Lower lobe of right lung (tissue), 2 donors: ENCODE results near the gene SORCS2. TPM values are rescaled to one million over a fixed set of nuclear protein-coding genes. Genes with fewer than 3 reads are reported as not detected.

ENCODE experiments used
- ATAC-seq, 2 donors: fragments of 200-7000 bp; cut with Tn5 transposase; one replicate each; pipeline ENCODE4 v1.9.1; 2020 to 2022; ENCODE audit warnings: mild to moderate bottlenecking in 2 of 2, moderate library complexity in 2 of 2
- DNase-seq: peaks from one replicate; pipeline ENCODE4 v3.0.0-alpha.2; 2020
- H3K27ac ChIP-seq: fragments of 200-600 bp; one replicate; pipeline ENCODE4 v1.8.0; 2022
- H3K27me3 ChIP-seq: fragments of 200-600 bp; one replicate; pipeline ENCODE4 v1.8.0; 2022; ENCODE audit warnings: low read depth
- H3K36me3 ChIP-seq: fragments of 200-600 bp; one replicate; pipeline ENCODE4 v1.8.0; 2022; ENCODE audit warnings: mild to moderate bottlenecking
- H3K4me1 ChIP-seq: fragments of 200-600 bp; one replicate; pipeline ENCODE4 v1.8.0; 2022
- H3K4me3 ChIP-seq: fragments of 200-600 bp; one replicate; pipeline ENCODE4 v1.8.0; 2022; ENCODE audit warnings: mild to moderate bottlenecking
- H3K9me3 ChIP-seq: fragments of 200-600 bp; one replicate; pipeline ENCODE4 v1.8.0; 2022
- intact Hi-C: fragments of 100-400 bp; cut with DNase I; formaldehyde crosslinking; loops from one replicate; pipeline ENCODE4 v1.11.0; 2022
- total RNA-seq: library from RNA; stranded (reverse); fragmentation: NEBNext Ultra II Directional; extraction: Animal tissue kit (Norgen Biotek cat#: 25700); gene quantifications from one replicate; pipeline ENCODE4 v1.2.1, GENCODE V29; 2021
- TF ChIP-seq, protein P1 (sequence below): fragments of 200-600 bp; IDR thresholded peaks from one replicate; pipeline ENCODE4 v1.8.0; 2022; ENCODE audit warnings: antibody characterized with exemption, mild to moderate bottlenecking
- donor health status: DM: no; HTN: yes; CAD: no; lungs with severe emphysema.

The SORCS2 gene
- total RNA-seq, 1 donor from 2014 or later, result 5.8 TPM

DNA sequence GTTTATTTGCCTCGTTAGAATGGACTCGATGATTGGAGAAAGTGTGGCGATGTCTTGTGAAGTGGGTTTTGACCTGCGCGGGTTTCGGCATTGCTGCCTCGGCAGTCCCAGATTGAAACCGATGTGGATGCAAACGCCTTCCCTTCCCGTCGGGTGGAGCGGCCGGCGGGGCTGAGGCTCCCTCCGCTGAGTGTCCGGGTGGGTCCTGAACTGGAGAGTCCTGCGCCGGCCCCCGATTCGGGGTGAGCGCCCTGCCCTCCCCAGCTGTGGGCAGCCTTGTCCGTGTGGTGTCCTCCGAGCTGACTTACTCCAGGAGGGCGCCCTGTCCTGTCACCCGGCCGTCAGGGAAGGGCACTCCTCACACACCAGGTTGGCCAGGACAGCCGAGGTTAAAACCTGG lies 317.7 kb downstream of the SORCS2 start:
- intact Hi-C loops, result no loop called here
- DNase-seq, result no peak
- no peaks in the 10 kb centered on the region for H3K9me3 ChIP-seq
- H3K27ac ChIP-seq, result no peak overlapping the region
- TF ChIP-seq, protein P1, sequence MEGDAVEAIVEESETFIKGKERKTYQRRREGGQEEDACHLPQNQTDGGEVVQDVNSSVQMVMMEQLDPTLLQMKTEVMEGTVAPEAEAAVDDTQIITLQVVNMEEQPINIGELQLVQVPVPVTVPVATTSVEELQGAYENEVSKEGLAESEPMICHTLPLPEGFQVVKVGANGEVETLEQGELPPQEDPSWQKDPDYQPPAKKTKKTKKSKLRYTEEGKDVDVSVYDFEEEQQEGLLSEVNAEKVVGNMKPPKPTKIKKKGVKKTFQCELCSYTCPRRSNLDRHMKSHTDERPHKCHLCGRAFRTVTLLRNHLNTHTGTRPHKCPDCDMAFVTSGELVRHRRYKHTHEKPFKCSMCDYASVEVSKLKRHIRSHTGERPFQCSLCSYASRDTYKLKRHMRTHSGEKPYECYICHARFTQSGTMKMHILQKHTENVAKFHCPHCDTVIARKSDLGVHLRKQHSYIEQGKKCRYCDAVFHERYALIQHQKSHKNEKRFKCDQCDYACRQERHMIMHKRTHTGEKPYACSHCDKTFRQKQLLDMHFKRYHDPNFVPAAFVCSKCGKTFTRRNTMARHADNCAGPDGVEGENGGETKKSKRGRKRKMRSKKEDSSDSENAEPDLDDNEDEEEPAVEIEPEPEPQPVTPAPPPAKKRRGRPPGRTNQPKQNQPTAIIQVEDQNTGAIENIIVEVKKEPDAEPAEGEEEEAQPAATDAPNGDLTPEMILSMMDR, result no peak
- peaks cover 11% of the 10 kb centered on the region for H3K27me3 ChIP-seq
- no peak for ATAC-seq
- H3K36me3 ChIP-seq, result no peaks in the 10 kb centered on the region
- no peak overlapping the region for H3K4me3 ChIP-seq
- no peaks in the 10 kb centered on the region for H3K4me1 ChIP-seq

DNA sequence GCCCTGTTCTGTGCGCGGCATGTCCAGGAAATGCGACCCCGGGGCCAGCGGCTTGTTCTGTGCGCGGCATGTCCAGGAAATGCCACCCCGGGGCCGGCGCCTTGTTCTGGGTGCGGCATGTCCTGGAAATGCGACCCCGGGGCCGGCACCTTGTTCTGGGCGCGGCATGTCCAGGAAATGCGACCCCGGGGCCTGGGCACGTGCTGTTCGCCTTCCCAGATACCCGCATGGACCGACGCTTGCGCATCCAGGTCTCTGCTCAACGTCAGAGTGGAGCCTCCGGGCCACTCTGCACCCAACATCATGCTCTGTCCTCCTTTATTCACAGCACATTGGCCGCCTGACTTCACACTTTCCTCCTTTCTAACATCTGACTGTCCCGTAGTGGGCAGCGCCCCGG lies 318.2 kb downstream of the SORCS2 start:
- TF ChIP-seq, protein P1, result no peak
- no peak overlapping the region for H3K27ac ChIP-seq
- ATAC-seq, result no peak
- intact Hi-C loops, result no loop called here
- no peaks in the 10 kb centered on the region for H3K36me3 ChIP-seq
- no peaks in the 10 kb centered on the region for H3K4me1 ChIP-seq
- DNase-seq, result no peak
- no peaks in the 10 kb centered on the region for H3K9me3 ChIP-seq
- H3K27me3 ChIP-seq, result peaks cover 11% of the 10 kb centered on the region
- H3K4me3 ChIP-seq, result no peak overlapping the region

DNA sequence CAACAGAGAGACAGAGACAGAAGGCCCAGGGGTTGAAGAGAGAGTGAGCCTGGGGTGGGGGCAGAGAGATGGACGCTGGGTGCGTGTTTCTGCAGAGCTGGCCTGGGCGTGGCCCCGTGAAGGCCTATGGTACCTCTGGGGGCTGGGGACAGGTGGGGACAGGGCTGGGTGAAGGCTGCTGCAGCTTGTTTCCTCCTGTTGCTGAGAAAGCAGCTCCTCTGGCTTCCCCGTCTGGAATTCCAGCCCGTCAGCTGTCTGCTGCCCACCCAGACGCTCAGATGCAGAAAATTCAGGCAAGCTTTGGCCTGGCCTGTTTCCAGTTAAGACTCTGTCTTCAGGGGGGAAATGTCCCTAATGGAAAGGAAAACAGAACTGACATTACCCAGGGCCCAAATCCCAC lies 319.2 kb downstream of the SORCS2 start:
- Histone ChIP-seq H3K4me1 (no peaks in the 10 kb centered on the region), H3K27ac (no peak overlapping the region), H3K36me3 (no peaks in the 10 kb centered on the region), H3K9me3 (no peaks in the 10 kb centered on the region), H3K4me3 (no peak overlapping the region), H3K27me3 (peaks cover 11% of the 10 kb centered on the region)
- DNase-seq (no peak), ATAC-seq (no peak)
- intact Hi-C loops, result no loop called here
- TF ChIP-seq, protein P1, result no peak

DNA sequence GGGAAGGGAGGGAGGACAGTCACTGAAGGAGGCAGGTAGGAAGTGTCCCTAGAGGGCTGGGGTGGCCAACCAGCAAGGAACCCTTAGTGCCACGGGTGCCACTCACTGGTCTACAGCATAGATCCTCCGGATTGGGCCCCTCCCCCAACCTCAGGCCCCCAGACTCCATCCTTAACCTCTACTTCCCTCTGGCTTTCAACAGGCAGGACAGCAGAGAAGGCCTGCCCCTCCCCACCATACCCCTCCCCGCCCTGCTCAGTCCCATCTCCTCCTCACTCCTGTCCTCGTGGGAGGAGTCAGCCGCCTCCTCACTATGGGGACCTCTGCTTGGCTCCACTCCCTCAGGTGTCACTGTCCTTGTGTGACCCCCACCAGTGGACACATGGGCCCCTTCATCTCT lies 320.1 kb downstream of the SORCS2 start:
- Histone ChIP-seq H3K27ac (no peak overlapping the region), H3K36me3 (no peaks in the 10 kb centered on the region), H3K4me3 (no peak overlapping the region), H3K27me3 (peaks cover 11% of the 10 kb centered on the region), H3K4me1 (no peaks in the 10 kb centered on the region), H3K9me3 (no peaks in the 10 kb centered on the region)
- ATAC-seq (no peak), DNase-seq (no peak)
- intact Hi-C loops, result no loop called here
- TF ChIP-seq, protein P1, result no peak

DNA sequence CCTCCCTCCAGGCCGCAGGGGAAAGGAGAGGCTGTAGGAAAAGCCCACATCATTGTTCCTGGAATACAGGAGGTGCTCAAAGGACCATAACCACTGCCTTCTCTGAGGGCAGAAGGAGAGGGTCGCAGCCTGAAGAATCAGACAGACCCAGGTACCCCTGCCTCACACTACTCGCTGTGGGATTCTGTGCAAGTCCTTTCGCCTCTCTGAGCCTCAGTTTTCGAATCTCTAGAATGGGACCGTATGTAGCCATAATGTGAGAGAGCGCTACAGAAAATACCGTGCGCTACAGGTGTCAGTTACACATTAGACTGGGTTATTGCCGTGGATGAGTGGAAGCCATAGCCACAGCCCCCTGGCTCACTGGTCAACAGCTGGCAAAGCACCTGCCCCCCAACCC lies 320.6 kb downstream of the SORCS2 start:
- no peaks in the 10 kb centered on the region for H3K4me1 ChIP-seq
- TF ChIP-seq, protein P1, result no peak
- H3K27me3 ChIP-seq, result peaks cover 11% of the 10 kb centered on the region
- intact Hi-C loops, result no loop called here
- no peaks in the 10 kb centered on the region for H3K36me3 ChIP-seq
- no peak for ATAC-seq
- DNase-seq, result no peak
- H3K27ac ChIP-seq, result no peak overlapping the region
- no peak overlapping the region for H3K4me3 ChIP-seq
- no peaks in the 10 kb centered on the region for H3K9me3 ChIP-seq

DNA sequence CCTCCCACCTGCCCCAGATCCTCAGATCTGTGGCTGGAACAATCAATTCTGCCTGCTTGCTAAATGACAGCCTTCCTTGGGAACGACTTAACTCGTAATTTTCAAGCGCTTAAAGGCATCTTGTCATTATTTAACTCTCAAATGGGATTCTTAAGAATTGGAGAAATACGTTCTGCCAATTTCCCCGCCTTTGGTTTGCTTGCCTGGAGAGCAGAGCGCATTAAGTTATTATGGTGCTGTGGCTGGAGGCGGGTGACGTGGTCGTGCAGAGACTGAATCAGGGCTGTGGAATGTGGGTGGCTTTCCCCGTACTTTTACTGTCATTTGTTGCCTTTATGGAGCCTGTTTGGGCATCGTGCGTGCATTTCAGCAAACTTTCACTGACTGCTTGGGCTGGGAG lies 321.3 kb downstream of the SORCS2 start:
- Histone ChIP-seq H3K9me3 (no peaks in the 10 kb centered on the region), H3K4me3 (no peak overlapping the region), H3K36me3 (no peaks in the 10 kb centered on the region), H3K27ac (no peak overlapping the region), H3K4me1 (no peaks in the 10 kb centered on the region), H3K27me3 (peaks cover 11% of the 10 kb centered on the region)
- DNase-seq, result no peak
- intact Hi-C loops, result no loop called here
- TF ChIP-seq, protein P1, result no peak
- no peak for ATAC-seq
